GM21786 (cell line): ENCODE results near the gene TNS3.

Experiments
- ATAC-seq: cut with Tn5 transposase; IDR thresholded peaks from one replicate; pipeline ENCODE4 v1.9.1; 2021; ENCODE audit not compliant: unreplicated experiment

TNS3 gene

GRCh38 chr7:47583739-47584535 is 2.0 kb upstream of the TNS3 start:
- no peak for ATAC-seq

GRCh38 chr7:47582764-47583738 is 1.1 kb upstream of the TNS3 start:
- ATAC-seq: no peak

- no peak for ATAC-seq
These were observed 490 bp downstream of the TNS3 start for GRCh38 chr7:47581438-47581803.

- no peak for ATAC-seq
These were observed 1.0 kb downstream of the TNS3 start for GRCh38 chr7:47580811-47581331.

- no peak for ATAC-seq
These were observed 1.7 kb downstream of the TNS3 start for GRCh38 chr7:47580175-47580706.

- ATAC-seq: no peak
These were observed 2.5 kb downstream of the TNS3 start for GRCh38 chr7:47579458-47579857.

- no peak for ATAC-seq
These were observed 3.2 kb downstream of the TNS3 start for GRCh38 chr7:47578579-47579270.

- no peak for ATAC-seq
These were observed 4.5 kb downstream of the TNS3 start for GRCh38 chr7:47577321-47577919.

GRCh38 chr7:47576866-47577306 is 5.0 kb downstream of the TNS3 start:
- ATAC-seq: no peak

- ATAC-seq: no peak
These were observed 5.7 kb downstream of the TNS3 start for GRCh38 chr7:47576031-47576865.

GRCh38 chr7:47574482-47575329 is 7.2 kb downstream of the TNS3 start:
- peak; percentile 81 for ATAC-seq

- no peak for ATAC-seq
These were observed 8.0 kb downstream of the TNS3 start for GRCh38 chr7:47573758-47574481.

GRCh38 chr7:47572939-47573757 is 8.8 kb downstream of the TNS3 start:
- no peak for ATAC-seq

GRCh38 chr7:47572094-47572445 is 9.8 kb downstream of the TNS3 start:
- no peak for ATAC-seq

GRCh38 chr7:47571331-47572093 is 10.4 kb downstream of the TNS3 start:
- ATAC-seq: no peak

GRCh38 chr7:47570649-47571050 is 11.3 kb downstream of the TNS3 start:
- ATAC-seq: no peak
